ENCODE data around the gene KLHL5.
"Not testable (repeated sequence)": the region's sequence is repeated elsewhere in the genome, so short reads cannot be mapped to it uniquely, and the experiment has no call there.

KLHL5 gene, protein sequence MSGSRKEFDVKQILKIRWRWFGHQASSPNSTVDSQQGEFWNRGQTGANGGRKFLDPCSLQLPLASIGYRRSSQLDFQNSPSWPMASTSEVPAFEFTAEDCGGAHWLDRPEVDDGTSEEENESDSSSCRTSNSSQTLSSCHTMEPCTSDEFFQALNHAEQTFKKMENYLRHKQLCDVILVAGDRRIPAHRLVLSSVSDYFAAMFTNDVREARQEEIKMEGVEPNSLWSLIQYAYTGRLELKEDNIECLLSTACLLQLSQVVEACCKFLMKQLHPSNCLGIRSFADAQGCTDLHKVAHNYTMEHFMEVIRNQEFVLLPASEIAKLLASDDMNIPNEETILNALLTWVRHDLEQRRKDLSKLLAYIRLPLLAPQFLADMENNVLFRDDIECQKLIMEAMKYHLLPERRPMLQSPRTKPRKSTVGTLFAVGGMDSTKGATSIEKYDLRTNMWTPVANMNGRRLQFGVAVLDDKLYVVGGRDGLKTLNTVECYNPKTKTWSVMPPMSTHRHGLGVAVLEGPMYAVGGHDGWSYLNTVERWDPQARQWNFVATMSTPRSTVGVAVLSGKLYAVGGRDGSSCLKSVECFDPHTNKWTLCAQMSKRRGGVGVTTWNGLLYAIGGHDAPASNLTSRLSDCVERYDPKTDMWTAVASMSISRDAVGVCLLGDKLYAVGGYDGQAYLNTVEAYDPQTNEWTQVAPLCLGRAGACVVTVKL

DNA sequence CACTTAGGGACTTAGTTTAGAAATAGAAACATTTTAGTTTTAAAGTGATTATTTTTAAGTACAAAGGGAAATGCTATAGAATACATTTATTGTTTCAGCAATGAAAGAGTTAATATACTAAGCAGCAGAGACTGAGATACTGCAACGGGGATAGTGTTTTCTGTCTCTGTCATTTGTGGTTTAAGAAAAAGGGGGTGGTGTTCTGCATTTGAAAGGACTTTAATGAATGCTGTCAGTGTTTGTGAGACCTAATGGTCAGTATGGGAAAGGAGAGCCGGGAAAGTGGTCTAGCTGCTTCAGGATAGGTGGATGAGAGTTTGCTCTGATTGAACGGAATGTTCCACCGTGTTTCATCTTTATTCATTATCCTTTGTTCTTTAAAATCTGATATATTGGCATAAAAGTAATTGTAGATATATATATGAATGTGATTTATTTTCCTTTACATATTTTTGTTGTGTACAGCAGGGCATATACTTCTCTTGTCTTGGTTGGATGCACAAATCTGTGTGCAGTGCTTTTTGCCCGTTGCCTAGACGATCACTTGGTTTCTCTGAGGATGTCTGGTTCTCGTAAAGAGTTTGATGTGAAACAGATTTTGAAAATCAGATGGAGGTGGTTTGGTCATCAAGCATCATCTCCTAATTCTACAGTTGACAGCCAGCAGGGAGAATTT is at the start of gene KLHL5:
Gene KLHL5, plus strand, starts transcription at position 139 of the 676 bp plus-strand sequence. Its CDS starts 421 bp downstream, at position 560.
- DNase-seq: no peak

DNA sequence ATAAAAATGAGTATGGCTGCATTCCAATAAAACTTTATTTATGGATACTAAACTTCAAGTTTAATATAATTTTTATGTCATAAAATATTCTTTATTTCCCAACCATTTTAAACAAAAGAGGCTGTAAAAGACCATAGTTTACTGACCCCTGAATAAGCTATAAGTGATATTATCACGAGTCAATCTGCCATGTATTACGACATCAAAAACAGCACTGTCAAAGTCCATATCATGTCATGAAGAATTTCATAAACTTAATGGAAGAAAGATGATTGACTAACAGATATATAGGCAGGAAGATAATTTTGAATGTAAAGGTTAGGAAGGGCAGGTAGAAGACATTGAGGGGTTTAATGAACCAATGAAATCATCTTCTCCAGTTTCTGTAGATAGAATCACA is 48.0 kb upstream of the KLHL5 start:
- DNase-seq: no peak

DNA sequence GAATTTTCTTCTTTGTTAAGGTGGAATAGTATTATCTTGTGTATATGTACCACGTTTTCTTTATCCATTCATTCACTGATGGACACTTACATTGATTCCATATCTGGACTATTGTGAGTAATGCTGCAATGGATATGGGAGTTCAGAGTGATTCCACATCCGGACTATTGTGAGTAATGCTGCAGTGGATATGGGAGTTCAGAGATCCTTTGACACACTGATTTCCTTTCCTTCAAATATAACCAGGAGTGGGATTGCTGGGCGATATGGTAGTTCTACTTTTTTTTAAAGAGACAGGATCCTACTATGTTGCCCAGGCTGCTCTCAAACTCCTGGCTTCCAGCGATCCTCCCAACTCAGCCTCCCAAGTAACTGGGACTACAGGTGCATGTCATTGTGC is 41.9 kb upstream of the KLHL5 start:
- DNase-seq: no peak

DNA sequence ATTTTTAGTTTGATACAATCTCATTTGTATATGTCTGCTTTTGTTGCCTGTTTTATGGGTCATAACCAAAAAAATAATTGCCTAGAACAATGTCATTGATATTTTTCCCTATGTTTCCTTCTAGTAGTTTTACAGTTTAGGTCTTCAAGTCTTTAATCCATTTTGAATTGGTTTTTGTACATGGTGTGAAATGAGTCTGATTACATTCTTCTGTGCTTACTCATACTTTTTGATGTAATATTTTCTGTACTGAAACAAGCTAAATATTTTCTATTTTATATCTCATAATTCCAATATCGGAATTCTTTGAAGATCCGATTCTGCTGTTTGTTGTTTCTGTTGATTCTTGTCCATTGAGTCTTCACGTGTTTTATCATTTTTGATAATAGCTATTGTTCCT is 40.4 kb upstream of the KLHL5 start:
- no peak for DNase-seq

- no peak for DNase-seq
Measured at GRCh38 chr4:39022241-39022640, 39.8 kb upstream of the KLHL5 start.

GRCh38 chr4:39023059-39023458 is 39.0 kb upstream of the KLHL5 start:
- no peak for DNase-seq

DNA sequence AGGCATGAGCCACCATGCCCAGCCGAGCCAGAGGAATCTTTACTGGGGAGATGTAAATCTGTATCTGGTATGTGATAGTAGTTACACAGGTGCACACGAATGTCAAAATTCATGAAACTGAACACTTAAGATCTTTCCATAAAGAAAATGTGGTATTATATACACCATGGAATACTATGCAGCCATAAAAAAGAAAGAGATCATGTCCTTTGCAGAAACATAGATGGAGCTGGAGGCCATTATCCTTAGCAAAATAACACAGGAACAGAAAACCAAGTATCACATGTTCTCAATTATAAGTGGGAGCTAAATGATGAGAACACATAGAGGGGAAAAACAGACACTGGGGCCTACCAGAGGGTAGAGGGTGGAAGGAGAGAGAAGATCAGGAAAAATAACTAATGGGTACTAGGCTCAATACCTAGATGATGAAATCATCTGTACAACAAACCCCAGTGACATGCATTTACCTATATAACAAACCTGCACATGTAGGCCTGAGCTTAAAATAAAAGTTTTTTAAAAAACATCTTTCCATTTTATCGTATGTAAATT is 37.6 kb upstream of the KLHL5 start:
- no peak for DNase-seq

GRCh38 chr4:39025552-39026085 is 36.4 kb upstream of the KLHL5 start:
- DNase-seq: no peak

- no peak for DNase-seq
Measured at GRCh38 chr4:39026096-39026495, 35.9 kb upstream of the KLHL5 start.

- DNase-seq: no peak
Measured at GRCh38 chr4:39029752-39030694, 32.0 kb upstream of the KLHL5 start.

GRCh38 chr4:39030725-39031124 is 31.3 kb upstream of the KLHL5 start:
- no peak for DNase-seq

DNA sequence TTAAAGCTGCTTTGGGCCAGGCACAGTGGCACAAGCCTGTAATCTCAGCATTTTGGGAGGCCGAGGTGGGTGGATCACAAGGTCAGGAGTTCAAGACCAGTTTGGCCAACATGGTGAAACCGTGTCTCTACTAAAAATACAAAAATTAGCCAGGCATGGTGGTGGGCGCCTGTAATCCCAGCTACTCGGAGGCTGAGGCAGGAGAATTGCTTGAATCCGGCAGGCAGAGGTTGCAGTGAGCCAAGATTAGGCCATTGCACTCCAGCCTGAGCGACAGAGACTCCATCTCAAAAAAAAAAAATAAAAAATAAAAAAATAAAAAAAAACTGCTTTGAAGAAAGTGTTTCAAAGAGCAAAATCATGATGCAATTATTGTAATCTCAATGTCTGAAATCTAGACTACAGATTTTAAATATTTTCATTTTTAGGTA is 30.4 kb upstream of the KLHL5 start:
- DNase-seq: not testable (repeated sequence)

DNA sequence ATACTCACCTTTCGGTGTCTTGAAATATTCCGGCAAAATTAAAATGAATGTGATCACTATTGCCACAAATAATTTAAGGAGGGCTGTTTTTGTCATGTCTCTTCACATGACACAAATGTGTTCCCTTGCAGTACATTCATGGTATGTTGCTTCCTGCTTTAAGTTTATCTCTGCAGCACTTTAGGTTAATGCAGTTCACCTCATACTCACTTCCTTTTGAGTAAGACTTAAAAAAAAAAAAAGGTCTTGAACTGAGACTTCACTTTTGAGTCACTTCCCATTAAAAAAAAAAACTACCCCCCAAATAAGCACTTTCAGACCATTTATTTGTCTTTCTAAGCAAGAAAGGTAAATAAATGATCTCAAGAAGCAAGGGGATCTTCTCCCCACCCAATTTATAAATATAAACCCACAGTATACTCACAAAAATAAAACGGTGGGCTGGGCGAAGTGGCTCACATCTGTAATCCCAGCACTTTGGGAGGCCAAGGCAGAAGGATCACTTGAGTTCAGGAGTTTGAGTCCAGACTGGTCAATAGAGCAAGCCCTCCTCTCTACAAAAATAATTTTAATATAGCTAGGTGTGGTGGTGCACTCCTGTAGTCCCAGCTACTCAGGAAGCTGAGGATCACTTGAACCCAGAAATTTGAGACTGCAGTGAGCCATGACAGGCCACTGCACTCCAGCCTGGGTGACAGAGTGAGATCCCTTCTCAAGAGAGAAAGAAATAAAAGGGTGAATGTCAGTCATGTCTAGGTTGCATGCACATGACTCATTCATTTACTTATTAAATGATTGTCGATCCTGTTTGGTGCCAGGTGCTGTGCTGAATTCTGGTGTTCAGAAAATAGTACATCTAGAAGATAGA is 29.6 kb upstream of the KLHL5 start, which contains the start of gene TMEM156:
Gene TMEM156, minus strand, starts transcription at position 192 of the 868 bp plus-strand sequence. Its CDS starts 96 bp downstream, at position 96.
- DNase-seq: no peak

DNA sequence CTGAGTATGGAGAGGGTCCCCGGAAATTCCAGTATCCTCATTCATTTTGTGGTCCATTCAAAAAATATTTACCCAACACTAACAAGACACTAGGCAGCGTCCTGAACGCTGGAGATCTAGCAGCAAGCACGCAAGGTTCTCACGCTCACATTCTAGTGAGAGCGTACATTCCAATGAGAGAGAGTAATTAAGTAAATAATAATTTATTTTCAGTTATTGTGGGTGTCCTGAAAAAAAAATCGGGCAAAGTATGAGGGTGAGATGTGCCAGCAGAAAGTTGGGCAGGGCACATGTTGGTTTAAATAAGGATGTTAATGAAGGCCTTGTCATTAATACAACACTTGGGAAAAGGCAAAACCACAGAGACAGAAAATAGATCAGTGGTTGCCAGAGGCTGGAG is 25.9 kb upstream of the KLHL5 start:
- DNase-seq: no peak

DNA sequence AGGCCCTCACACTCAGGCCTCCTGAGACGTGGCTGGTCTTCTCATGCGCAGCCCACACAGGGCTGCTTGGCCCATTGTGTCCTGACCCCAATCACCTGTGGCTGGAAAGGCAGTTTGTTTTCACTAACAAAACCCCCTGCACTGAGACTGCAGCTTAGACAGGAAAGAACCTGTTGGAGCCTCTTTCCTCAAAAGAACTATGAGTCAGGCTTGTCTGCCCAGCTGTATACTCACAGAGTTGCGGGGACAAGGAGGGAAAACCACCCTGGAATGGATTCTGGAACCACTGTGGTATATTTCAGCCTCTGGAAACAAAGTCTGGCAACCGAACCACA is 24.6 kb upstream of the KLHL5 start:
- no peak for DNase-seq

GRCh38 chr4:39037941-39038340 is 24.1 kb upstream of the KLHL5 start:
- no peak for DNase-seq

GRCh38 chr4:39039108-39039507 is 22.9 kb upstream of the KLHL5 start:
- no peak for DNase-seq

DNA sequence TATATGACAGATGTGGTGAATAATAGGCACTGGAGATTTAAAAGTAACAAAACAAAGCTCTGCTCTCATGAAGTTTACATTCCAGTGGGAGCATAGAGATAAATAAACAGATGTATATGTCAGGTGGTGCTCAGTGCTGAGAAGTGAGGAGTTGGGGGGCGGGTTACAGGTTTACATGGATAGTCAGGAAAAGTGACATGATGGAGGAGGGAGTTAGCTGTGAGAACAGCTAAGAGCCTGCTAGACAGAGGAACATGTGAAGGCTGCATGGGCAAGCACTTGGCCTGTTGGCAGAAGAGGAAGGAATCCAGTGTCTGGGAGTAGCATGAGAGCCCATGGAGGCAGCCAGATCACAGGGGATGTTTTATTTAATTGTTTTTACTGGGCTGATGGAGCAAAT is 19.7 kb upstream of the KLHL5 start:
- DNase-seq: no peak

DNA sequence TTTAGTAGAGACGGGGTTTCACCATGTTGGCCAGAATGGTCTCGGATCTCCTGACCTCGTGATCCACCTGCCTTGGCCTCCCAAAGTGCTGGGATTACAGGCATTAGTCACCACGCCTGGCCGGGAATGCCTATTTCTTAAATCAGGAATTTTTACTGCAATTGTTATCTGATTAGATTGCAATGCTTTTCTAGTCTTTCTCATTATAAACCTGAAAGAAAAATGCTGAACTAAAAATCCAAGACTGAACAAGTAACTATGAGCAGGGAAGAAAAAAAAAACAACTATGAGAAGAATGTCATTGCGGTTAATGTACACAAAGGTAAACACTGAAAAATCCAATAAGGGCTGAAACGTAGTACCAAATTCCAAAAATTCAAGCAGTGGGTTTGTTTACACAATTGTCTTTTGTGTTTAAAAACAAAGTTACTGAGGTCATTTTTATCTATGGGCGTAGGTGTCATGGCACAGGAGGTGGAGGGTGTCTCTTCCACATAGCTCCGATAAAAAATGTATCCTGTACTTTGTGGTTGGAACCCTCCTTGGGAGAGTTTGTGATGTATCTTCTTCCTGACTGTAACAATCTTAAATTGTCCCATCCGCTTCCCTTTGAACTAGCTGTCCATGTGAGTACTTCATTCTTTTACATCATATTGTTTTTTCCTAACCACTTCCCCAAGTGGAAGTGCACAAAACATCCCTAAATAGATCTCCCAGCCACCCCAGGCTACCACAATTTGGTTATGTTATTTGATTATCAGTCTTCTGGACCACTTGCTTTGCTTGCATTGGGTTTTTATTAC is 18.8 kb upstream of the KLHL5 start:
- DNase-seq: no peak

DNA sequence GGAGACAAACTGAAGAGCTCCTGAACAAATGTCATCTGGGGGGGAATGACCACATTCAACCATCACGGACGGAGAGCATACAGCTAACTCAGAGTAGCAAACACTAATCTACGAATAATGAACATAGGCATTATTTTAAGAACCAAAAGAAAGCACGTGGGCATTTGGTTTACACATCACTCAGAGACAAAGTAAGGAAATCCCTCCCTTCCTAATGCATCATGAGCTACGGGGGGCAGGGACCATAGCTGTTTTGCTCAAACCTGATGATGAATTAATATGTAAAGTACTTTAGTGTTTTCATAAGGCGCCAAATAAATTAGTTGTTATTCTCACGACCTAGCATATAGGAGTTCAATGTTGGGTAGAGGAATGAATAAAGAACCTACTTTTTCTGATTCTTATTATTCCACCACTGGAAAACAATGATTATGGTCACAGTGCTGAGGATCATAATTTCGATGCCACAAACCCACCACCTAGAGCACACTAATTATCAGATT is 18.1 kb upstream of the KLHL5 start:
- DNase-seq: no peak
